ENCODE results near the gene KANSL1.
"Not testable (repeated sequence)": the region's sequence is repeated elsewhere in the genome, so short reads cannot be mapped to it uniquely, and the experiment has no call there.

GRCh38 chr17:46111236-46111635 lies 82.0 kb downstream of the KANSL1 start:
- not testable (repeated sequence) for TF ChIP-seq POLR2A, CTCF (IDR thresholded peaks at IDR 0.05)
